Measurements from ENCODE around the gene ITIH1. TPM values are rescaled to one million over a fixed set of nuclear protein-coding genes. Genes with fewer than 3 reads are reported as not detected.

The ITIH1 gene
- total and polyA plus RNA-seq, 5 donors from 2014 or later: not detected

GRCh38 chr3:52788890-52789745 lies 11.7 kb downstream of the ITIH1 start:
- no peaks in the 10 kb centered on the region for H3K9me3 ChIP-seq (ENCODE audit: control insufficient read depth in 2 of 2, low read length in 2 of 2)
- Mint-ChIP-seq H3K27ac (no peak overlapping the region), H3K27me3 (no peaks in the 10 kb centered on the region), H3K36me3 (no peaks in the 10 kb centered on the region), H3K4me3 (no peak overlapping the region), H3K9me3 (no peaks in the 10 kb centered on the region), H3K4me1 (no peaks in the 10 kb centered on the region)
- no peak for ATAC-seq (ENCODE audit: low read depth in 2 of 2)
- H3K27me3 ChIP-seq (ENCODE audit: control insufficient read depth, insufficient read depth, low read length): no peaks in the 10 kb centered on the region
- H3K4me1 ChIP-seq (ENCODE audit: control insufficient read depth, insufficient read depth, low read length, poor library complexity, severe bottlenecking): no peaks in the 10 kb centered on the region
- H3K27ac ChIP-seq (ENCODE audit: insufficient read depth, low read length, poor library complexity, severe bottlenecking): no peak overlapping the region
- H3K4me3 ChIP-seq (ENCODE audit: low read depth, low read length): no peak overlapping the region
- H3K36me3 ChIP-seq (ENCODE audit: control insufficient read depth, insufficient read depth, low read length): no peaks in the 10 kb centered on the region
- DNase-seq: no peak

DNA sequence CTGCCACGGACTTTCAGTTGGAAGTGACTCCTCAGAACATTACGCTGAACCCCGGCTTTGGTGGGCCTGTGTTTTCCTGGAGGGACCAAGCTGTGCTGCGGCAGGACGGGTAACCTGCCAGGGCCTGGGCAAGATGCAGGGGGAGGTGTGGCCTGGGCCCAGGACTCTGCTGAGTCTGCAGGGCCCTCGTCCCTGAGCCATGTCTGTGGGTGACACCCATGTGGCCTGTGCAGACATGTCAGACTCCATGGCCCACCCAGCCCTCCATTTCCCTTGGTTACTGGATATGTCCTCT lies 12.3 kb downstream of the ITIH1 start:
- H3K27ac Mint-ChIP-seq: no peak overlapping the region
- no peaks in the 10 kb centered on the region for H3K27me3 ChIP-seq (ENCODE audit: control insufficient read depth, insufficient read depth, low read length)
- no peak overlapping the region for H3K4me3 Mint-ChIP-seq
- H3K9me3 ChIP-seq (ENCODE audit: control insufficient read depth in 2 of 2, low read length in 2 of 2): no peaks in the 10 kb centered on the region
- no peaks in the 10 kb centered on the region for H3K36me3 ChIP-seq (ENCODE audit: control insufficient read depth, insufficient read depth, low read length)
- no peaks in the 10 kb centered on the region for H3K4me1 Mint-ChIP-seq
- H3K4me1 ChIP-seq (ENCODE audit: control insufficient read depth, insufficient read depth, low read length, poor library complexity, severe bottlenecking): no peaks in the 10 kb centered on the region
- DNase-seq (no peak), ATAC-seq (ENCODE audit: low read depth in 2 of 2) (no peak)
- no peak overlapping the region for H3K27ac ChIP-seq (ENCODE audit: insufficient read depth, low read length, poor library complexity, severe bottlenecking)
- H3K36me3 Mint-ChIP-seq: no peaks in the 10 kb centered on the region
- H3K27me3 Mint-ChIP-seq: no peaks in the 10 kb centered on the region
- H3K9me3 Mint-ChIP-seq: no peaks in the 10 kb centered on the region
- H3K4me3 ChIP-seq (ENCODE audit: low read depth, low read length): no peak overlapping the region

DNA sequence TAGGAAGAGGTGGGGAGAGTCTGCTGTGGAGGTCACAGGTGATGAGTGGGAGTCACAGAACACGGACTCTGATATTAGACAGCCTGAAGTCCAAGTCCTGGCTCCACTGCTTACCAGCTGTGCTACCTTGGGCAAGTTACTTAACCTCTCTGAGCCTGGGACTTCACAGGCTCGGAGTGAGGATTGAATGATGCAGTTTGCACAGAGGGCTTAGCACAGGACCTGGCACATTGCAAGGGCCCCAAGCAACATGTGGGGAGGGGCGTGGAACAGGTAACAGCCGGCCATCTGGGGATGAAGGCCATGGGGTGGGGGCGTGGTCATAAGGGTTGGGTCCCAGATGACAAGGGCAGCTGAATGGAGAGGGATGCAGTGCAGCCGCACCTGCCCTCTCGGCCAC lies 12.9 kb downstream of the ITIH1 start:
- H3K27ac ChIP-seq (ENCODE audit: insufficient read depth, low read length, poor library complexity, severe bottlenecking): no peak overlapping the region
- no peaks in the 10 kb centered on the region for H3K9me3 ChIP-seq (ENCODE audit: control insufficient read depth in 2 of 2, low read length in 2 of 2)
- ATAC-seq (ENCODE audit: low read depth in 2 of 2): no peak
- Mint-ChIP-seq H3K9me3 (no peaks in the 10 kb centered on the region), H3K27ac (no peak overlapping the region), H3K4me3 (no peak overlapping the region), H3K36me3 (no peaks in the 10 kb centered on the region), H3K4me1 (no peaks in the 10 kb centered on the region), H3K27me3 (no peaks in the 10 kb centered on the region)
- DNase-seq: no peak
- H3K4me3 ChIP-seq (ENCODE audit: low read depth, low read length): no peak overlapping the region
- no peaks in the 10 kb centered on the region for H3K36me3 ChIP-seq (ENCODE audit: control insufficient read depth, insufficient read depth, low read length)
- H3K4me1 ChIP-seq (ENCODE audit: control insufficient read depth, insufficient read depth, low read length, poor library complexity, severe bottlenecking): no peaks in the 10 kb centered on the region
- H3K27me3 ChIP-seq (ENCODE audit: control insufficient read depth, insufficient read depth, low read length): no peaks in the 10 kb centered on the region

DNA sequence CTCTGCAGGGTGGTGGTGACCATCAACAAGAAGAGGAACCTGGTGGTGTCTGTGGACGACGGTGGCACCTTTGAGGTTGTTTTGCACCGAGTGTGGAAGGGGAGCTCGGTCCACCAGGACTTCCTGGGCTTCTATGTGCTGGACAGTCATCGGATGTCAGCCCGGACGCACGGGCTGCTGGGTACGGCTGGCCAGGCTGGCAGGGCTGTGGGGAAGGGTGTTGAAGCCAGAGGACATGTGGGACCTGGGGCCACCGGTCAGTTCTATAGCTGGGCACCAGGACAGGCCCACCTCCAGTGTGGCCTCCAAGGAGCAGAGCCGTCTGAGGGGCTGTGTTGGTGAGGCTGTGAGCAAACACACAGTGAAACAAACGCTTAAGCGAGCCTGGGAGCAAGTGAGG lies 13.3 kb downstream of the ITIH1 start:
- Mint-ChIP-seq H3K27me3 (no peaks in the 10 kb centered on the region), H3K27ac (no peak overlapping the region), H3K4me1 (no peaks in the 10 kb centered on the region), H3K4me3 (no peak overlapping the region), H3K36me3 (no peaks in the 10 kb centered on the region), H3K9me3 (no peaks in the 10 kb centered on the region)
- Histone ChIP-seq H3K9me3 (ENCODE audit: control insufficient read depth in 2 of 2, low read length in 2 of 2) (no peaks in the 10 kb centered on the region), H3K4me1 (ENCODE audit: control insufficient read depth, insufficient read depth, low read length, poor library complexity, severe bottlenecking) (no peaks in the 10 kb centered on the region), H3K4me3 (ENCODE audit: low read depth, low read length) (no peak overlapping the region), H3K27ac (ENCODE audit: insufficient read depth, low read length, poor library complexity, severe bottlenecking) (no peak overlapping the region), H3K36me3 (ENCODE audit: control insufficient read depth, insufficient read depth, low read length) (no peaks in the 10 kb centered on the region), H3K27me3 (ENCODE audit: control insufficient read depth, insufficient read depth, low read length) (no peaks in the 10 kb centered on the region)
- no peak for ATAC-seq (ENCODE audit: low read depth in 2 of 2)
- DNase-seq: no peak

- Histone ChIP-seq H3K27ac (ENCODE audit: insufficient read depth, low read length, poor library complexity, severe bottlenecking) (no peak overlapping the region), H3K9me3 (ENCODE audit: control insufficient read depth in 2 of 2, low read length in 2 of 2) (no peaks in the 10 kb centered on the region), H3K27me3 (ENCODE audit: control insufficient read depth, insufficient read depth, low read length) (no peaks in the 10 kb centered on the region), H3K36me3 (ENCODE audit: control insufficient read depth, insufficient read depth, low read length) (no peaks in the 10 kb centered on the region), H3K4me3 (ENCODE audit: low read depth, low read length) (no peak overlapping the region), H3K4me1 (ENCODE audit: control insufficient read depth, insufficient read depth, low read length, poor library complexity, severe bottlenecking) (no peaks in the 10 kb centered on the region)
- Mint-ChIP-seq H3K4me3 (no peak overlapping the region), H3K9me3 (no peaks in the 10 kb centered on the region), H3K27ac (no peak overlapping the region), H3K27me3 (no peaks in the 10 kb centered on the region), H3K36me3 (no peaks in the 10 kb centered on the region), H3K4me1 (no peaks in the 10 kb centered on the region)
- DNase-seq (no peak), ATAC-seq (ENCODE audit: low read depth in 2 of 2) (no peak)
Observed at GRCh38 chr3:52791366-52791765, 14.0 kb downstream of the ITIH1 start.

DNA sequence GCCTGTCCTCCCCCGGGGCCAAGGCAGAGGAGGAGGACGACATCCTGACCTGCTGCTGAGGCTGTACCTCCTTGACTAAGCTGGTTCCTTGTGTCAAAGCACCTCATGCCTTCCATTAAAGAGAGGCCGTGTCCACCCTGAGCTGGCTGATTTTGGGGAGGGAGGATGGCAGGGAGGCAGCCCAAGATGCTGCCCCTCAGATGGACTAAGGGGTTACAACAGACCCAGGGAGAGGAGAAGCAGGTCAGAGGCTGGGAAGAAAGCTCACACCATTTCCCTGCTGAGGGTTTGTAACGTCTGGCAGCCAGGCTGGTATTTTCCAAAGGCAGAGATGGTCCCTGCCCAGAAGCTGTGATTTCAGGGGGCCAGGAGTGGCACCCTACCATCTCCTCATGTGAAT lies 14.5 kb downstream of the ITIH1 start:
- Mint-ChIP-seq H3K36me3 (no peaks in the 10 kb centered on the region), H3K4me3 (no peak overlapping the region), H3K4me1 (no peaks in the 10 kb centered on the region), H3K9me3 (no peaks in the 10 kb centered on the region), H3K27ac (no peak overlapping the region), H3K27me3 (no peaks in the 10 kb centered on the region)
- no peak overlapping the region for H3K4me3 ChIP-seq (ENCODE audit: low read depth, low read length)
- no peaks in the 10 kb centered on the region for H3K9me3 ChIP-seq (ENCODE audit: control insufficient read depth in 2 of 2, low read length in 2 of 2)
- H3K27ac ChIP-seq (ENCODE audit: insufficient read depth, low read length, poor library complexity, severe bottlenecking): no peak overlapping the region
- no peaks in the 10 kb centered on the region for H3K27me3 ChIP-seq (ENCODE audit: control insufficient read depth, insufficient read depth, low read length)
- ATAC-seq (ENCODE audit: low read depth in 2 of 2) (no peak), DNase-seq (no peak)
- H3K4me1 ChIP-seq (ENCODE audit: control insufficient read depth, insufficient read depth, low read length, poor library complexity, severe bottlenecking): no peaks in the 10 kb centered on the region
- no peaks in the 10 kb centered on the region for H3K36me3 ChIP-seq (ENCODE audit: control insufficient read depth, insufficient read depth, low read length)

DNA sequence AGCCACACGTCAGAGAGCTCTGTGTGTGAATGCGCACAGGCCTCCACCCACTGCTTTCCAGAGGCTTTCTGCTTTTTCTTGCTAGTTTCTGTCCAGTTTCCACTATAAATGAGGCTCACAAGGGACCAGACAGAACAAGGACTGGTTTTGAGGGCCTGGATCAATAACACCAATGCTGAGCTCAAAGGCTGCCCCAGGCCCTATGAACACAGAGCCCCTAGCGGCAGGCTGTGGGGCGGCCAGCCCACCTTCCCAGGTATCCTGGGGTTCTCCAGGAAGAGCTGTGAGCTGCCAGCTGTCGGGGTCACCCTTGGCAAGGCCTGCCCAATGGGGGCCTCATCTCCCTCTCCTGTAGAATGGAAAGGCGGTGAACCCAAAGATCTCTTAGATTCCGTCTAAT lies 15.0 kb downstream of the ITIH1 start:
- Mint-ChIP-seq H3K4me1 (no peaks in the 10 kb centered on the region), H3K27me3 (no peaks in the 10 kb centered on the region), H3K27ac (no peak overlapping the region), H3K9me3 (no peaks in the 10 kb centered on the region), H3K36me3 (no peaks in the 10 kb centered on the region), H3K4me3 (no peak overlapping the region)
- H3K9me3 ChIP-seq (ENCODE audit: control insufficient read depth in 2 of 2, low read length in 2 of 2): no peaks in the 10 kb centered on the region
- H3K36me3 ChIP-seq (ENCODE audit: control insufficient read depth, insufficient read depth, low read length): no peaks in the 10 kb centered on the region
- H3K27me3 ChIP-seq (ENCODE audit: control insufficient read depth, insufficient read depth, low read length): no peaks in the 10 kb centered on the region
- H3K27ac ChIP-seq (ENCODE audit: insufficient read depth, low read length, poor library complexity, severe bottlenecking): no peak overlapping the region
- H3K4me3 ChIP-seq (ENCODE audit: low read depth, low read length): no peak overlapping the region
- ATAC-seq (ENCODE audit: low read depth in 2 of 2) (no peak), DNase-seq (no peak)
- no peaks in the 10 kb centered on the region for H3K4me1 ChIP-seq (ENCODE audit: control insufficient read depth, insufficient read depth, low read length, poor library complexity, severe bottlenecking)

- Mint-ChIP-seq H3K36me3 (no peaks in the 10 kb centered on the region), H3K4me3 (no peak overlapping the region), H3K27ac (no peak overlapping the region), H3K9me3 (no peaks in the 10 kb centered on the region), H3K4me1 (no peaks in the 10 kb centered on the region), H3K27me3 (no peaks in the 10 kb centered on the region)
- no peak overlapping the region for H3K27ac ChIP-seq (ENCODE audit: insufficient read depth, low read length, poor library complexity, severe bottlenecking)
- ATAC-seq (ENCODE audit: low read depth in 2 of 2) (no peak), DNase-seq (no peak)
- no peaks in the 10 kb centered on the region for H3K27me3 ChIP-seq (ENCODE audit: control insufficient read depth, insufficient read depth, low read length)
- H3K9me3 ChIP-seq (ENCODE audit: control insufficient read depth in 2 of 2, low read length in 2 of 2): no peaks in the 10 kb centered on the region
- H3K4me1 ChIP-seq (ENCODE audit: control insufficient read depth, insufficient read depth, low read length, poor library complexity, severe bottlenecking): no peaks in the 10 kb centered on the region
- H3K36me3 ChIP-seq (ENCODE audit: control insufficient read depth, insufficient read depth, low read length): no peaks in the 10 kb centered on the region
- no peak overlapping the region for H3K4me3 ChIP-seq (ENCODE audit: low read depth, low read length)
Observed at GRCh38 chr3:52792961-52793695, 15.7 kb downstream of the ITIH1 start.

Data from CD4-positive, CD25-positive, alpha-beta regulatory T cell (primary cell).